Adipocyte (in vitro differentiated cells): ENCODE measurements around the gene PDE9A.
"Not testable (repeated sequence)": the region's sequence is repeated elsewhere in the genome, so short reads cannot be mapped to it uniquely, and the experiment has no call there.

Source experiments
- DNase-seq: peaks from one replicate; pipeline ENCODE4 v3.0.0-alpha.2; 2015; ENCODE audit warnings: low read depth
- H3K27me3 ChIP-seq: replicated peaks from 2 replicates; pipeline ENCODE4 v1.7.0; 2013; ENCODE audit warnings: mild to moderate bottlenecking, low read length, moderate library complexity; ENCODE audit not compliant: control insufficient read depth, insufficient read depth
- H3K36me3 ChIP-seq: 2 replicates; pipeline ENCODE4 v1.7.0; 2013; ENCODE audit warnings: low read length, mild to moderate bottlenecking, moderate library complexity; ENCODE audit not compliant: control insufficient read depth, insufficient read depth, severe bottlenecking
- H3K4me1 ChIP-seq: 2 replicates; pipeline ENCODE4 v1.7.0; 2013; ENCODE audit warnings: mild to moderate bottlenecking, low read length, moderate library complexity; ENCODE audit not compliant: control insufficient read depth, insufficient read depth
- H3K4me3 ChIP-seq: 2 replicates; pipeline ENCODE4 v1.7.0; 2013; ENCODE audit warnings: mild to moderate bottlenecking, low read length, moderate library complexity
- H3K9ac ChIP-seq: 2 replicates; pipeline ENCODE4 v1.7.0; 2013; ENCODE audit warnings: mild to moderate bottlenecking, low read length, moderate library complexity
- H3K9me3 ChIP-seq: 2 replicates; pipeline ENCODE4 v1.7.0; 2013; ENCODE audit warnings: mild to moderate bottlenecking, low read length, moderate library complexity; ENCODE audit not compliant: control insufficient read depth

PDE9A gene

DNA sequence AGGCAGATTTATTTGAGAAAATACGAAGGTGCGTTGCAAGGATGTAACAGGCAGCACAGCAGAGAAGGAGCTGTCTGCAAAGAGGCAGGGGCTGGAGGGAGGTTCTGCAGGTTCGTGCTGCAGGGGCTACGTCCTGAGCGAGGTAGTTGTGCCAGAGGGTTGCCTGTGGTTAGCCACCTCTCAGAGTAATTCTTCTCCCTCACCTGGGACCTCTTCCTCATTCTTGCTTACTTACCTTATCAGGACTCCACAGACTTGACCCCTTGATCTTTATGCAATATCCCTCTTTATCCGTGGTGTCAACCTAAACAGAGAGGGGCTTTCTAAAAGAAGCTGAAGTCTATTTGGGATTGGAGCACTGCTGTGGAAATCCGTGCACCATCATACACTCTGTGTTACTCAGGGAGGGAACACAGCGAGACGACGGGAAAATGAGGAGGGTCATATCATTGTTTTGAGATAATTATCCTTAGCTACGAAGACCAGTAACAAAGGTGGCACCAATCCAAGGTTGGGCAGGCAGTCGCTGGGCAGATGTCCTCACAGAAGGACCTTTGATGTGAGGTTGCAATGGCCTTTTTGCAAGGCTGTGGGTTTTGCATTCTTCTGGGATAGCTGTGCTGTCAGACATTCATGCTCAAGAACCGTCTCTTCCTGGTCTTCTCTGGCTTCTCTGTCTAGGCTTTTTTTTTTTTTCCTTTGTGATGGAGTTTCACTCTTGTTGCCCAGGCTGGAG lies 143.1 kb downstream of the PDE9A start:
- H3K36me3 ChIP-seq, result no peaks in the 10 kb centered on the region
- H3K27me3 ChIP-seq, result peaks cover 21% of the 10 kb centered on the region
- no peak overlapping the region for H3K4me3 ChIP-seq

DNA sequence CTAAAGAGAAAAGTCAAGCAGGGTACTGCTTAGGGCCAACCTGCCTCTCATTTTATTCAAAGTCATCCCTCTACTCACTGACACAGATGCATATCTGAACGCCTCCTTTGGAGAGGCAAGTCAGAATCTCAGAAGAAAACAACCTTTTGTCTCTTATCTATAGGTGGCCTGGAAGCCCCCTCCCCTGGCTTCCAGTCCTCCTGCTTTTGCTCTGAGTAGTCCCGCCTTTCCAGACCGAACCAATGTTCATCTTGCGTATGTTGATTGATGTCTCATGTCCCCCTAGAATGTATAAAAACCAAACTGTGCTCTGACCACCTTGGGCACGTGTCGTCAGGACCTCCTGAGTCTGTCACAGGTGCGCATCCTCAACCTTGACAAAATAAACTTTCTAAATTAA lies 144.1 kb downstream of the PDE9A start:
- no peak for DNase-seq
- peaks cover 16% of the 10 kb centered on the region for H3K27me3 ChIP-seq
- H3K4me1 ChIP-seq, result no peaks in the 10 kb centered on the region
- H3K9ac ChIP-seq, result no peak overlapping the region
- H3K36me3 ChIP-seq, result no peaks in the 10 kb centered on the region
- no peak overlapping the region for H3K4me3 ChIP-seq
- H3K9me3 ChIP-seq, result no peaks in the 10 kb centered on the region

More for the DNA sequence above, 143.1 kb downstream of the PDE9A start:
- no peak for DNase-seq
- Histone ChIP-seq H3K9ac (no peak overlapping the region), H3K4me1 (no peaks in the 10 kb centered on the region), H3K9me3 (no peaks in the 10 kb centered on the region)

DNA sequence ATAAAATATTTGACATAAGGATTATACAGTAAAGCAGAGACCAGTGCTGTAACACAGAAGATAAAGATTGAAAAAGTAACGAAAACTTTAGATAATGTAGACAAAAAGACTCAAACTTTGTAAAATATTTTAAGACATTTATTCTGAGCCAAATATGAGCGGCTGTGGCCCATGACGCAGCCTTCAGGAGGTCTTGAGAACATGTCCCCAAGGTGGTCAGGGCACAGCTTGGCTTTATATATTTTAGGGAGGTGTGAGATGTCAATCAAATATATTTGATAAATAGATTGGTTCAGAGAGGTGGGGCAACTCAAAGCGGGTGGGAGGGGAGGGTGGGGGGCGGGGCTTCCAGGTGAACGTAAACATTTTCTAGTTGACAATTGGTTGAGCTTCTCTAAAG lies 144.7 kb downstream of the PDE9A start:
- Histone ChIP-seq H3K9ac (no peak overlapping the region), H3K36me3 (no peaks in the 10 kb centered on the region), H3K9me3 (no peaks in the 10 kb centered on the region), H3K4me3 (no peak overlapping the region), H3K4me1 (no peaks in the 10 kb centered on the region), H3K27me3 (peaks cover 16% of the 10 kb centered on the region)
- DNase-seq, result no peak

DNA sequence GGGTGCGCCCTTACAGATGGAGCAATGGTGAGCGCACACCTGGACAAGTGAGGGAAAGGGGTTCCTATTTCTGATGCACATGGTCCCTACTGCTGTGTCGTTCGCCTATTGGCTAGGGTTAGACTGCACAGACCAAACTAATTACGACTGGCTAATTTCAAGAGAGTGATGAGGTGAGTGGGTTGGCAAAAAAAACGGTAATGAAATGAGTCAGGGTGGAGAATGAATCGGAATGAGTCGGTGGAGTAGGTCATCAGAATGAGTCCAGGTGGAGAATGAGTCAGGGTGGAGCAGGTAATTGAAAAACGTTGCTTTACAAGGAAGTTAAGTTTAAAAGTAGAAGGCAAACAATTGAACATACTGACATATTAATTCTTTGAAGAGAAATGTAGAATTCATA lies 146.1 kb downstream of the PDE9A start:
- no peak for DNase-seq
- Histone ChIP-seq H3K9me3 (no peaks in the 10 kb centered on the region), H3K4me1 (no peaks in the 10 kb centered on the region), H3K4me3 (no peak overlapping the region), H3K36me3 (no peaks in the 10 kb centered on the region), H3K27me3 (peaks cover 8% of the 10 kb centered on the region), H3K9ac (no peak overlapping the region)

DNA sequence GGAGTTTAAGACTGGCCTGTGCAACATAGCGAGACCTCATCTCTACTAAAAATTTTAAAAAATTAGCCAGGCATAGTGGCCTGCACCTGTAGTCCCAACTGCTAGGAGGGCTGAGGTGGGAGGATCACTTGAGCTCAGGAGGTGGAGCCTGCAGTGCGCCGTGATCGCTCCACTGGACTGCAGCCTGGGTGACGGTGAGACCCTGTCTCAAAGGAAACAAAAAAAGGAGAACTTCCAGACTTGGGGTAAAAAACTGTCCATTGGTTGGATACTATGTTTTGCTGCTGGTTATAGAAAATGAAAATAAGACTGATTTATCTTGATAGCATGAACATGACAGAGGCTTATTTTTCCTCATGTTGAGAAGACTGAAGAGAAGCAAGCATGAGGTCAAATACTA lies 146.5 kb downstream of the PDE9A start:
- no peak for DNase-seq

DNA sequence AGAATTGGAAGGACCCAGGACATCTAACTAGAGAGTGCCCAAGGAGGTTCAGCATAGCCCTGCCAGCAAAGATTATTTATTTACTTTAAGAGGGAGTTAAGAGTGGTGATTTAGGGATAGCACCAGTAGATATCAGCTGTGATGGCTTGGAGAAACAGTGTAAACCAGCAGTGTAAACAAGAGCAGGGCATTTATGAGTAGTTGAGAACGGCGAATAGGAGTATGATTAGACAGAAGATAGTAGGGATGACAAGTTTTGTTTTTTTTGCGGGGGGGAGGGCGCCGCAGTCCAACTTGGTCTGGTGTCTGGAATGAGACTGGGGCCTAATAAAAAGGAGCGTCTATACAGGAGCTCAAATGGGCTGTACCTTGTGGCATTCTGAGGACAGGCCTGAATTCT lies 148.2 kb downstream of the PDE9A start:
- not testable (repeated sequence) for DNase-seq, H3K4me1 ChIP-seq, H3K36me3 ChIP-seq, H3K4me3 ChIP-seq, H3K9me3 ChIP-seq, H3K27me3 ChIP-seq, H3K9ac ChIP-seq

More for the DNA sequence above, 146.5 kb downstream of the PDE9A start:
- Histone ChIP-seq H3K27me3 (peaks cover 7% of the 10 kb centered on the region), H3K9me3 (no peaks in the 10 kb centered on the region), H3K4me3 (no peak overlapping the region), H3K36me3 (no peaks in the 10 kb centered on the region), H3K4me1 (no peaks in the 10 kb centered on the region), H3K9ac (no peak overlapping the region)

DNA sequence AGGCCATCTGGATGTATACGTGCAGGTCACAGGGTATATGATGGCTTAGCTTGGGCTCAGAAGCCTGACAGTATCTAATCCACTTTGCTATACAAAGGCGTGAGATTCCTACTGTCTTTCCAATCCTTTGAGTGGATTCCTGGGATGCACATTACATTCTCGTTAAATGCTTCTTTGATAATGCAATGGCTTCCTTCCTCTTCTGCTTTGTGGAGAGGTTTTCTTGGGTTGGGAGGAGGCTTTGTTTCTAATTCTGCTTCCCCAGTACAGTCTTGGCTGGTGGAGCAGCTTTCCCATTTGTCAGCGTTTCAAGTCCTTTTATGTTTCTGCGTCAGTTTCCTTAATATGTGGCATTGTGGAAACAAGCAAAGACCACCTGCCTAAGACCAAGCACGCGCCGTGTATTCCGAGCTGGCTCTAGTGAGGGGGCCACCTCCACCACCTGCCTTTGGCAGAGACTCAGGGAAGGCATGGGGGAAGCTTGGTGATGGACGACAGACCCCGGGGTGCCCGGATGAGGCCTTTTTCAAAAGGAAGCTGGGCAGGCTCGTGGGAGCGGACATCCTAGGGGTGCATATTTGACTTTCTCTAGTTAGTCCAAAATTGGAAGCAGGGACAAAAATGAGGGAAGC lies 153.2 kb downstream of the PDE9A start:
- Histone ChIP-seq H3K9ac (no peak overlapping the region), H3K4me1 (no peaks in the 10 kb centered on the region), H3K36me3 (no peaks in the 10 kb centered on the region), H3K9me3 (no peaks in the 10 kb centered on the region), H3K4me3 (no peak overlapping the region), H3K27me3 (peaks cover 37% of the 10 kb centered on the region)
- no peak for DNase-seq

DNA sequence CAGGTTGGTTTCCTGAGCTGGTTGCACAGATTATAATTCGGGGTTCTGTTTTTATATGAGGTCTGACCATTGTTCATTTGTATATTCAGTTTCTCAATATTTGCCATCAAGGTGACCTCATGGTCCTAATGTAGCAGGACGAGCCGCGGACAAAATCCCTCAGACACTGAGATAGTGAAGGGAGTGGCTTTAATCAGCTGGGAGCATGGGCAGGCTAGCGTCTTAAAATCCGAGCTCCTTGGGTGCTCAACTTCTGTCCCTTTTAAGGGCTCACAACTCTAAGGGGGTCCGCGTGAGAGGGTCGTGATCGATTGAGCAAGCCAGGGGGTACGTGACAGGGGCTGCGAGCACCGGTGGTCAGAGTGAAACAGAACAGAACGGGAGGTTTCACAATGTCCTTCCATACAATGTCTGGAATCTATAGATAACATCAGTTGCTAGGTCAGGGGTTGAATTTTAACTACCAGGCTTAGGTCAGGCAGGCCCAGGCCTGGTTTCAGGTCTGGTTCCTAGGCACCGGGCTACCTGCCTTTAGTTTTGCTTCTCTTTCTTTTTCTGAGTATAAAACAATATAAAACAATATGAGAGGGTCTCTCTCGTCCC lies 154.0 kb downstream of the PDE9A start:
- H3K9ac ChIP-seq, H3K36me3 ChIP-seq, DNase-seq, H3K9me3 ChIP-seq, H3K4me1 ChIP-seq, H3K4me3 ChIP-seq: not testable (repeated sequence)
- H3K27me3 ChIP-seq, result peaks cover 43% of the 10 kb centered on the region

DNA sequence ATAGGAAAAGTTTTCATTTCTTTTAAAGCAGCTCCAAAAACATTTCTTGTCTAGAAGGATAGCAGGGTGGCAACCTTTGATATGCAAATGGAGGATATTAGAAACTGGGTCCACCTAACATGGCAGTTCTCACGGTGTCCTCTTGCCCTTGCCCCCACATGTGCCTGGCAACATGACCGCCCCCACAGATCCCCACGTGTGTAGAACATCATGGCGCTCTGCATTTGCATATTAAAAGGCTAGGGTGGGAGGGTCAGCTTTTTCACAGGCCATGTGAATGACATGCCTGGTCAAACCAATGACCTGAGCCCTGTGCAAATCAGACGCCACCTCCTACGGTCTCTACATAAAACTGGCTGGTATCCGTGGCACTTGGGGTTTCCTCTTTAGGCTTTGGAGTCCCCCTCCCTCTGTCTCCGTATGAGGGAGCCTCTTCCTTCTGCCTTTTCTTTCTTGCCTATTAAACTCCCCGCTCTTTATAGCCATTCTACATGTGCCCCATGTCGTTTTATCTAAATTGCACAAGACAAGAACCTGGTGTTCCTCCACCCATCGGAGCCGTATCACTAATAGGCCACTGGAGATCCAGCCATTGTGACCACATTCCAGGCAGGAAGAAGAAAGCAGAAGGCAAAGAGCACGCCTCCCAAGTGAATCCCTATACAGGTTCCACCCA lies 154.7 kb downstream of the PDE9A start:
- DNase-seq, result no peak

DNA sequence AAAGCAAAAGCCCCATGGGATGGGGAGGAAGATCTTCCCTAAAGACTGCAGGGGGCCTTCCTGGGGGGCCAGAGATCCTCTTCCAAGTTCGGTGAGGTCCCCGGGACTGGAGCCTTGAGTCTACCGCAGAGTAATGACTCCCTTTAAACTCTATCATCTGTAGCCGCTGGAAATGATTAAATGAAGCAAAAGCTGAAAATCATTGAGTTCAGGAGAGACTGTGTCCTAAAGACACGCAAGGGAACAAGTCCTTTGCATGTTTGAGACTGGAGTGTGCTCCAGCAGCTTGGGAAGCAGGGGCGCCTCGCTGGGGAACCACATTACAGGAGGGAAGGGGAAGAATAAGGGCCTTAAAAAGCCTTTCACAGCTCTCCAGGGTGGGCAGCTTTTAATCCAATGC lies 155.8 kb downstream of the PDE9A start:
- Histone ChIP-seq H3K4me1 (no peaks in the 10 kb centered on the region), H3K27me3 (peaks cover 43% of the 10 kb centered on the region), H3K4me3 (no peak overlapping the region), H3K36me3 (no peaks in the 10 kb centered on the region), H3K9me3 (no peaks in the 10 kb centered on the region), H3K9ac (no peak overlapping the region)
- DNase-seq, result no peak

More for the DNA sequence above, 154.7 kb downstream of the PDE9A start:
- H3K4me1 ChIP-seq, result no peaks in the 10 kb centered on the region
- H3K9ac ChIP-seq, result no peak overlapping the region
- no peak overlapping the region for H3K4me3 ChIP-seq
- no peaks in the 10 kb centered on the region for H3K9me3 ChIP-seq
- peaks cover 43% of the 10 kb centered on the region for H3K27me3 ChIP-seq
- H3K36me3 ChIP-seq, result no peaks in the 10 kb centered on the region
